T-cell (primary cell): ENCODE measurements around the gene DBNDD1. TPM values are rescaled to one million over a fixed set of nuclear protein-coding genes. Genes with fewer than 3 reads are reported as not detected.

Source experiments
- ATAC-seq, 4 experiments: fragments of 200-7000 bp in 3 of 4; fragments of 150-1000 bp in 1 of 4; cut with Tn5 transposase; replicated peaks in 1 of 4; 1 replicate in 3 of 4; 2 replicates in 1 of 4; pipeline ENCODE4 v1.10.0; 2021; ENCODE audit warnings: moderate library complexity in 3 of 4, mild to moderate bottlenecking in 2 of 4, moderate number of reproducible peaks in 1 of 4
- CTCF ChIA-PET, 2 donors: fragments of 300-600 bp; sonication (Branson Sonifier 250); formaldehyde crosslinking; loops; one replicate each; lab custom pipeline; 2022; ENCODE audit warnings: antibody characterized with exemption in 2 of 2; lab: Charles Lee
- POLR2A ChIA-PET, 2 donors: fragments of 300-600 bp; sonication (Branson Sonifier 250); formaldehyde crosslinking; loops; one replicate each; lab custom pipeline; 2022; ENCODE audit warnings: antibody characterized with exemption in 2 of 2; lab: Charles Lee
- DNase-seq, 35 experiments: peaks; one replicate each; pipeline versions ENCODE4 v3.0.0 to v3.0.0-alpha.2; 2013 to 2023
- H3K27ac ChIP-seq: one replicate; pipeline ENCODE4 v1.5.1; 2013; ENCODE audit warnings: low read length
- H3K27me3 ChIP-seq, 2 experiments: replicated peaks in 1 of 2; 1 replicate in 1 of 2; 2 replicates in 1 of 2; pipeline versions ENCODE4 v1.6.1 to v1.7.0; 2013; ENCODE audit warnings: low read length in 1 of 2, mixed read lengths in 1 of 2; ENCODE audit not compliant: control insufficient read depth in 2 of 2, insufficient read depth in 2 of 2; ENCODE audit errors: extremely low read depth in 1 of 2
- H3K36me3 ChIP-seq, 2 donors: 1 replicate in 1 of 2; 2 replicates in 1 of 2; pipeline versions ENCODE4 v1.6.1 to v1.7.0; 2013; ENCODE audit warnings: low read length in 1 of 2; ENCODE audit not compliant: control insufficient read depth in 2 of 2, insufficient read depth in 1 of 2; ENCODE audit errors: extremely low read depth in 1 of 2
- H3K4me1 ChIP-seq, 2 experiments: 1 replicate in 1 of 2; 2 replicates in 1 of 2; pipeline versions ENCODE4 v1.6.1 to v1.7.0; 2013; ENCODE audit warnings: low read length in 2 of 2, mixed read lengths in 1 of 2; ENCODE audit not compliant: insufficient read depth in 2 of 2, control insufficient read depth in 1 of 2; ENCODE audit errors: extremely low read depth in 1 of 2
- H3K4me3 ChIP-seq, 2 donors: 1 replicate in 1 of 2; 2 replicates in 1 of 2; pipeline versions ENCODE4 v1.5.1 to v1.7.0; 2013; ENCODE audit warnings: mild to moderate bottlenecking in 2 of 2, low read length in 1 of 2, moderate library complexity in 1 of 2; ENCODE audit not compliant: control insufficient read depth in 1 of 2; ENCODE audit errors: extremely low read depth in 1 of 2
- H3K9me3 ChIP-seq: 2 replicates; pipeline ENCODE4 v1.7.0; 2013
- H3K27ac Mint-ChIP-seq, 2 donors: one replicate each; pipeline ENCODE4 v1.8.0; 2020 to 2021; ENCODE audit warnings: mild to moderate bottlenecking in 2 of 2, mixed read lengths in 2 of 2
- H3K27me3 Mint-ChIP-seq, 2 donors: one replicate each; pipeline ENCODE4 v1.8.0; 2021 to 2022; ENCODE audit warnings: mixed read lengths in 2 of 2
- H3K36me3 Mint-ChIP-seq: one replicate; pipeline ENCODE4 v1.8.0; 2021; ENCODE audit warnings: mixed read lengths
- H3K4me1 Mint-ChIP-seq, 3 donors: one replicate each; pipeline ENCODE4 v1.8.0; 2020 to 2022; ENCODE audit warnings: mixed read lengths in 3 of 3, mild to moderate bottlenecking in 1 of 3
- H3K4me3 Mint-ChIP-seq, 3 donors: one replicate each; pipeline ENCODE4 v1.8.0; 2020 to 2022; ENCODE audit warnings: mild to moderate bottlenecking in 3 of 3, mixed read lengths in 3 of 3, moderate library complexity in 3 of 3
- H3K9me3 Mint-ChIP-seq, 3 donors: one replicate each; pipeline ENCODE4 v1.8.0; 2020 to 2022; ENCODE audit warnings: mixed read lengths in 3 of 3
- WGBS: methylation state at CpG from one replicate; pipeline ENCODE4 v1.1.5; 2013; ENCODE audit warnings: missing lambda C conversion rate; ENCODE audit not compliant: insufficient coverage; 5-methylcytosine and 5-hydroxymethylcytosine counted together
- total RNA-seq, 35 experiments: library from RNA in 6 of 35; stranded (reverse) in 6 of 35; fragments of 120-200 nt in 1 of 35; gene quantifications; one replicate each; pipeline versions ENCODE4 v1.2.1 to v1.2.4 and lab custom pipeline; 2013 to 2026

The DBNDD1 gene
- total RNA-seq, 5 donors from 2014 or later (not counting 1 experiment from before 2014, with no cell fraction given) = 0.70 to 3.6 (median 0.88) TPM

DNA sequence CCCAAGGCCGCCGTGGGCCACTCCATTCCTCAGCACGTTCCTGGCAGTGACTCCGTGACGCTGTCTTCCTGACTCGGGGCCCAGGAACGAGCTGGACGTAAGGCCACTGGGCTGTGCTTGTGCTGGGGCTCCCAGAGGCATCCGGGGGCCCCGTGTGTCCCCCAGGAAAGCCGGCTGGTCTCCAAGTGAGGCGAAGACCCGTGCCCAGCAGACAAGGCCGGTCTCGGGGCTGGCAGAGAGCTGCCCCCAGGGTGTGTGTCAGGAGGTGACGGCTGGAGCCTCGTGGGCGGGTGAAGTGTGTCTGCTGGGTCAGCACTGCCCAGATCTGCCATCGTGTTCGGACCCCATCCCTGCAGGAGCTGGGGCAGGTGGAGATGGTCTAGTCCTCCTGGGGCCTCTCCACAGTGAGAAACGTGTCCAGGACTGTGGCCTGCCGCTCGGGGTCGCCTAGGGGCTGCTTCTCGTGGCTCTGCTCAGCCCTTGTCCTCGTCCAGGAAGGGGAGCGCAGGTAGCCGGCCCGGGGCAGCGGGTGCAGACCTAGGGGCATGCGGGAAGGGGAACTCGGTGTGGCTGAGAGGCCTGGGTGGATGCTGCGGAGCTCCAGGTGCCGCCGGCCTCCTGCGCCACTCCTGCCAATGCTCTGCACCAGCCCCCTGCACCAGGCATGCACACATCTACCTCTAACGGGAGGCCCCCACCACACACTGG, 13.1 kb downstream of the DBNDD1 start:
- peaks cover 18 to 27% (median 23%) of the 10 kb centered on the region in 3 donors for H3K4me1 Mint-ChIP-seq
- 93% methylated on average over 27 of the region's 37 CpGs for WGBS

DNA sequence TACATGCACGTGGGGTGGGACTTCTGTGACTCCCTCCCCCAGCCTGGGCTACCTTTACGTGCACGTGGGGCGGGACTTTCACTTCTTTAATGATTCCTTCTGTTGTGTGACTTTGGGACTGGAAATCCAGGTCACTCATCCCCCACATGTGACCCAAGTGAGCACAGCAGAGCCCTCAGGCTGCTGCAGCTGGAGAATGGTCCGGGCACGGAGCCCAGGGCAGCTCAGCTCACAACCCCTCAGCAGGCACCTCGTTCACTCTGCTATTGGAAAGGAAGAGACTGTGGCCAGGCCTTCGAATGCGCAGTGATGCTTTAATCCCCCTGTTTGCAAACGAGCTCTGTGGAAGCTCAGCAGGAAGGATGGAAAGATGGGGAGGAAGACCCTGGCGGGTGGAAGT, 14.7 kb downstream of the DBNDD1 start:
- Histone ChIP-seq H3K4me3 (no peak overlapping the region), H3K27ac (no peak overlapping the region), H3K4me1 (peaks cover 6 to 17% of the 10 kb centered on the region in 2 experiments), H3K27me3 (peaks cover 0 to 2% of the 10 kb centered on the region in 2 experiments), H3K36me3 (peaks cover 0 to 7% of the 10 kb centered on the region in 2 donors), H3K9me3 (no peaks in the 10 kb centered on the region)
- DNase-seq = no peak
- ChIA-PET CTCF (no interaction called here), POLR2A (no interaction called here)
- ATAC-seq = no peak
- H3K4me1 Mint-ChIP-seq = peaks cover 14 to 15% (median 15%) of the 10 kb centered on the region in 3 donors
- H3K4me3 Mint-ChIP-seq = no peak overlapping the region
- no peaks in the 10 kb centered on the region for H3K27me3 Mint-ChIP-seq
- H3K27ac Mint-ChIP-seq = no peak overlapping the region
- H3K9me3 Mint-ChIP-seq = no peaks in the 10 kb centered on the region
- 94% methylated on average over 9 of the region's 11 CpGs for WGBS
- no peaks in the 10 kb centered on the region for H3K36me3 Mint-ChIP-seq

More for the DNA sequence above, 13.1 kb downstream of the DBNDD1 start:
- H3K9me3 Mint-ChIP-seq = no peaks in the 10 kb centered on the region
- no peak overlapping the region for H3K27ac ChIP-seq
- CTCF ChIA-PET = no interaction called here
- H3K36me3 Mint-ChIP-seq = no peaks in the 10 kb centered on the region
- H3K36me3 ChIP-seq = no peaks in the 10 kb centered on the region
- POLR2A ChIA-PET = no interaction called here
- no peak overlapping the region for H3K4me3 ChIP-seq
- H3K9me3 ChIP-seq = no peaks in the 10 kb centered on the region
- H3K27me3 Mint-ChIP-seq = no peaks in the 10 kb centered on the region
- no peak overlapping the region for H3K27ac Mint-ChIP-seq
- ATAC-seq (no peak), DNase-seq (no peak)
- H3K4me1 ChIP-seq = peaks cover 9 to 30% of the 10 kb centered on the region in 2 experiments
- peaks cover 0 to 8% of the 10 kb centered on the region in 2 experiments for H3K27me3 ChIP-seq
- H3K4me3 Mint-ChIP-seq = no peak overlapping the region

DNA sequence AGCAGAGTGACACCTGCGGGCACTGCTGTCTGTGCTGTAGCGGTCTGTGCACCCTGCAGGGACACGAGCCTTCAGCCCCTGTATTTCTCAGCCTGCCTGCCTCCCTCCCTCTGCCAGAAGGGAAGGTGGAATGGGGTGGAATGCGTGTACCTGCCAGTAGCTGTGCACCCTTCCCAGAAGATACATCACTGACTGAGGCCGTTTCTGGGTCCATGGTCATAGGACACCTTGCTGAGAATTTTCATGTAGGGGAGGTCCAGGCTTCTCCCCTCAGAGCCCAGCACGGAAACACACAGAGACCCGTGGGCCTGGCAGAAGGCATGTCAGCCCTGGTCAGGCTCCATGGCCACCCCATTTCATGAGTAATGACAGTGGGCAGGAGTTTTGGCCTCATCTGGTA, 16.5 kb downstream of the DBNDD1 start:
- ATAC-seq (no peak), DNase-seq (no peak)
- Histone ChIP-seq H3K36me3 (peaks cover 0 to 15% of the 10 kb centered on the region in 2 donors), H3K27me3 (no peaks in the 10 kb centered on the region), H3K27ac (no peak overlapping the region), H3K4me1 (peaks cover 0 to under 1% of the 10 kb centered on the region in 2 experiments), H3K9me3 (no peaks in the 10 kb centered on the region), H3K4me3 (no peak overlapping the region)
- CTCF ChIA-PET = no interaction called here
- Mint-ChIP-seq H3K4me3 (no peak overlapping the region), H3K9me3 (no peaks in the 10 kb centered on the region), H3K27me3 (no peaks in the 10 kb centered on the region), H3K36me3 (peaks cover 2% of the 10 kb centered on the region), H3K27ac (no peak overlapping the region), H3K4me1 (peaks cover 3 to 4% (median 4%) of the 10 kb centered on the region in 3 donors)
- POLR2A ChIA-PET = no interaction called here
- no CpG with 5 or more reads among the region's 7 CpGs for WGBS

DNA sequence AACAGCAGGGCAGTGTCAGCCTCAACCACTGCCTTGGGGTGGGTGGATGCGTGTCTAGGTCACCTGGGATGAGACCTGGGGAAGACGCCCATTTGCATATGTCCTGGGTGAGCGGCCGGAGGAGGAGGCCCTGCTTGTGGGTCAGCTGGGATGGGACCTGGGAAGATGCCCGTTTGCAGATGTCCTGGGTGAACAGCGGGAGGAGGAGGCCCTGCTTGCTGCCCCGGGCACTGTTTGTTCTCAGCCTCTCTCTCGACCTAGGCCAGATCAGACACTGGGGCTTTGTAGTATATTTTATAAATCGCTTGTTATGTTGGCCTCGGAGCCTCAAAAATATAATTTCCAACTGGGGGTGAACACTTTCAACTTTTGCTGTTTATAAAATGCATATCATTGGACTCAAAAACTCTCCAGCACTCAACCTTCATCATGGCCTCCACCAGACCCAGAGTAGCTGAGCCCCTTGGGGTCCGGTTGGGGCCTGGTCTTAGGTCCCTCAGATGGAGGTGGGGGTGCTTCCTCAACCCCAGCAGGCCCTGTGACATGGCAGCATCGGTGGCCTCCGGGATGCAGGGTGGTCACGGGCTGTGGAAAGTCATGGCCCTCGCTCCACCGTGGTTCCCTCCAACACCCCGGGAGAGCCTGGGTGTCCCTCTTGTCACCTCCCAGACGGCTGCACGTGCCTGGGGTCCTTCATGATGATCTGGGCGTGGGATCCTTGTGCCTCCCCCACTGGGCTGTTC, 17.3 kb downstream of the DBNDD1 start:
- no peak for ATAC-seq
- no peaks in the 10 kb centered on the region for H3K4me1 ChIP-seq
- no peak overlapping the region for H3K27ac ChIP-seq
- ChIA-PET CTCF (no interaction called here), POLR2A (no interaction called here)
- H3K4me3 ChIP-seq = no peak overlapping the region
- WGBS = 93% methylated on average over 15 of the region's 20 CpGs
- no peaks in the 10 kb centered on the region for H3K27me3 Mint-ChIP-seq
- H3K27ac Mint-ChIP-seq = no peak overlapping the region
- peaks cover 2% of the 10 kb centered on the region for H3K36me3 Mint-ChIP-seq
- no peak for DNase-seq
- H3K9me3 Mint-ChIP-seq = no peaks in the 10 kb centered on the region
- peaks cover 0 to 4% (median 0%) of the 10 kb centered on the region in 3 donors for H3K4me1 Mint-ChIP-seq
- H3K4me3 Mint-ChIP-seq = no peak overlapping the region
- H3K27me3 ChIP-seq = no peaks in the 10 kb centered on the region
- H3K9me3 ChIP-seq = no peaks in the 10 kb centered on the region
- H3K36me3 ChIP-seq = peaks cover 0 to 17% of the 10 kb centered on the region in 2 donors

DNA sequence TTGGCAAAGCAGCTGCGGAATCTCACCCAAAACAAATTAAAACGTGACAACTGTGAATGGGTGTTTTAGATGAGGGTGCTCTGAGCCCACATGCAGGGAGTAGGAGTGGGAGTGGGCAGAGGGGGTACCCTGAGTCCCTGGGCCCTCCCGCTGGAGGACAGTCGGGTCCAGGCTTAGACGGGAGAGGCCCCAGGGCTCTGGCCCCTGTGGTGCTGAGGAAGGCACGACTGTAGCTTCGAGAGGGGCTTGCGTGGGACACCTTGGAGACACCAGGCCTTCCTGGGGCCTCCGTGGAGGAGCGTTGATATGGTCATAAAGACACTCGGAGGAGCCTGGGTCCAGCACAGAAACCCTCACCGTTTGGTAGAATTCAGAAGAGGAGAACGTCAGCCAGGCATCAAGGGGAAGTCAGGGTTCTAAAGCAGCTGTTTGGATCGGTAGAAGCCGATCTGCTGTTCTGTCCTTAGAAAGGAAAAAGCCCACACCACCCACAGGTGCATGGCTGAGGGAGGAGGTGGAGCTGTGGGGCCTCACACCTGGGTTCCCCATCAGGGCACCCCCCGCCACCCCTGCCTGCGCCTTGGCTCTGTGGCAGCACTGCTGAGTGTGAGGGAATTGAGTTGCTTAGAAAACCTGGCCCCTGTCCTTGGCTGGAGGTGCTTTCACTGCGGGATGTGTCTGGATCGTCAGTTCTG, 18.4 kb downstream of the DBNDD1 start:
- no peak overlapping the region for H3K4me3 Mint-ChIP-seq
- no peak overlapping the region for H3K27ac Mint-ChIP-seq
- H3K4me1 Mint-ChIP-seq = peaks cover 0 to 4% (median 0%) of the 10 kb centered on the region in 3 donors
- Histone ChIP-seq H3K27ac (no peak overlapping the region), H3K4me3 (no peak overlapping the region), H3K9me3 (no peaks in the 10 kb centered on the region), H3K27me3 (no peaks in the 10 kb centered on the region), H3K36me3 (peaks cover 0 to 21% of the 10 kb centered on the region in 2 donors), H3K4me1 (no peaks in the 10 kb centered on the region)
- 96% methylated on average over 14 of the region's 19 CpGs for WGBS
- POLR2A ChIA-PET = no interaction called here
- no peaks in the 10 kb centered on the region for H3K9me3 Mint-ChIP-seq
- ATAC-seq (no peak), DNase-seq (no peak)
- peaks cover 9% of the 10 kb centered on the region for H3K36me3 Mint-ChIP-seq
- no peaks in the 10 kb centered on the region for H3K27me3 Mint-ChIP-seq
- CTCF ChIA-PET = interaction anchor here in 1 of 2 donors (0.5 to 0.6 kb wide), 2 partner anchors 18 to 24 kb away, joined by 4 to 14 read pairs; partner anchors contain the start of gene DBNDD1

DNA sequence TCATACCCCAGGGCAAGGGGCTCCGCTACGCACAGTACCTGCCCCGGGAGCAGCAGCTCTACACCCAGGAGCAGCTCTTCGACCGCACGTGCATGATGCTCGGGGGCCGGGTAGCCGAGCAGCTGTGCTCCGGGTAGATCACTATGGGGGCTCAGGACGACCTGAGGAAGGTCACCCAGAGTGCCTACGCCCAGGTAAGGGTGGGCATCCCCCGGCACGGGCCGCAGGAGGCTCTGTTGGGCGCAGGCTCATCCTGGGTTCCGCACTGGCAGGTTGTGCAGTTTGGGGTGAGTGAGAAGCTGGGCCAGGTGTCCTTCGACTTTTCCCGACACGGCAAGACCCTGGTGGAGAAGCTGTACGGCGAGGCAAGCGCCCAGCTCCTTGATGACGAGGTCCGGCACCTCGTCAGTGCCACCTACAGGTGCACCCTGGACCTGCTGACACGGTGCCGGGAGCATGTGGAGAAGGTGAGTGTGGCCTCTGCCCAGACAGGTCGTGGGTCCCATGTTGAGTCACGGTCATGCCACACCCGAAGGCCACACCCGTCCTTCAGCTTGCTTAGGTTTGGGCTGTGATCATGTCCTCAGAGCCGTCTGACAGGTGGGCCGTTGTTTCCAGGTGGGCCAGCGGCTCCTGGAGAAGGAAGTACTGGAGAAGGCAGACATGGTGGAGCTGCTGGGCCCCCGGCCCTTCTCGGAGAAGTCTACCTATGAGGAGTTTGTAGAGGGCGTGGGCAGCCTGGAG, 19.3 kb downstream of the DBNDD1 start:
- no peaks in the 10 kb centered on the region for H3K9me3 ChIP-seq
- ATAC-seq (no peak), DNase-seq (no peak)
- H3K27me3 ChIP-seq = no peaks in the 10 kb centered on the region
- Mint-ChIP-seq H3K27me3 (no peaks in the 10 kb centered on the region), H3K4me3 (no peak overlapping the region), H3K36me3 (peaks cover 12% of the 10 kb centered on the region), H3K4me1 (peaks cover 0 to 4% (median 0%) of the 10 kb centered on the region in 3 donors), H3K9me3 (no peaks in the 10 kb centered on the region), H3K27ac (no peak overlapping the region)
- POLR2A ChIA-PET = no interaction called here
- H3K36me3 ChIP-seq = peaks cover 0 to 23% of the 10 kb centered on the region in 2 donors
- no peaks in the 10 kb centered on the region for H3K4me1 ChIP-seq
- CTCF ChIA-PET = no interaction called here
- H3K27ac ChIP-seq = no peak overlapping the region
- 95% methylated on average over 31 of the region's 38 CpGs for WGBS
- no peak overlapping the region for H3K4me3 ChIP-seq
